GM15510 (cell line): ENCODE results near the gene GRPR.

Experiments used
- POLR2A ChIP-seq: IDR thresholded peaks from 3 replicates; pipeline ENCODE4 v1.6.1; 2011; ENCODE audit warnings: borderline replicate concordance; ENCODE audit not compliant: insufficient read length; ENCODE audit errors: extremely low read depth

The GRPR gene

DNA sequence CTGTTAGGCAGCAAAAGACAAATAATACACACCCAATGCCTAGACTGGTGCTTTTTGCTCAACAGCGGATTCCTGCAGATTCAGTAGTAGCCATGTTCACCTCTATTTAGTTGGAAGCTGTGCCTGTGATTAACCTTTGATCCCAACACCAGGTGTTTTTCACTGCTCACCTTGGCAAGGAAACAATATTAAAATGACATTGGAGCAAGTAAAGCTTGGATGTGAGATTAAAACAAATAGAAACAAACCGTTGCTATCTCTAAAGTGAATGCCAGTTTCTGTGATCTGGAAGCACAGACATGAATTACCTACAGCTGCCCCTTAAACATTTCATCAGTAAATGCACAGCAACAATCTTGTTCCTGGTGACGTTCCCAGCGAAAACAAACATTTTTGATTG lies 79.6 kb downstream of the GRPR start:
- no peak for TF ChIP-seq POLR2A
